DOHH2 (cell line): ENCODE data around the gene C22orf23.

Experiments used
- H3F3A ChIP-seq: fragments of 200-600 bp; sonication (generic), shearing (Covaris generic); 2 replicates; pipeline ENCODE4 v1.6.0; 2016; ENCODE audit warnings: antibody characterized with exemption, mild to moderate bottlenecking; ENCODE audit not compliant: control insufficient read depth, insufficient read depth
- H3K27ac ChIP-seq: fragments of 200-600 bp; sonication (generic); 2 replicates; pipeline ENCODE4 v1.5.1; 2014; ENCODE audit warnings: low read depth, mild to moderate bottlenecking, low read length, moderate library complexity
- H3K27me3 ChIP-seq: fragments of 200-600 bp; sonication (generic); 2 replicates; pipeline ENCODE4 v1.6.1; 2014; ENCODE audit warnings: mild to moderate bottlenecking, low read length, mixed read lengths; ENCODE audit not compliant: control insufficient read depth
- H3K36me3 ChIP-seq: fragments of 200-600 bp; sonication (generic); 2 replicates; pipeline ENCODE4 v1.6.1; 2014; ENCODE audit warnings: mild to moderate bottlenecking, low read length, moderate library complexity, mixed read lengths; ENCODE audit not compliant: control insufficient read depth
- H3K4me1 ChIP-seq: fragments of 200-600 bp; sonication (generic); 2 replicates; pipeline ENCODE4 v1.6.1; 2014; ENCODE audit warnings: mild to moderate bottlenecking, low read length, mixed read lengths; ENCODE audit not compliant: control insufficient read depth
- H3K4me2 ChIP-seq: fragments of 200-600 bp; sonication (generic); 2 replicates; pipeline ENCODE4 v1.6.0; 2014; ENCODE audit warnings: mild to moderate bottlenecking, low read length, moderate library complexity
- H3K4me3 ChIP-seq: fragments of 200-600 bp; sonication (generic); 2 replicates; pipeline ENCODE4 v1.5.1; 2014; ENCODE audit warnings: mild to moderate bottlenecking, low read length, mixed read lengths
- H3K79me2 ChIP-seq: fragments of 200-600 bp; sonication (generic); 2 replicates; pipeline ENCODE4 v1.6.1; 2014; ENCODE audit warnings: mild to moderate bottlenecking, low read length, mixed read lengths; ENCODE audit not compliant: control insufficient read depth
- H3K9me2 ChIP-seq: fragments of 200-600 bp; sonication (generic); replicated peaks from 2 replicates; pipeline ENCODE4 v1.6.1; 2014; ENCODE audit warnings: mild to moderate bottlenecking, low read length, mixed read lengths; ENCODE audit not compliant: control insufficient read depth
- H3K9me3 ChIP-seq: fragments of 200-600 bp; sonication (generic); 2 replicates; pipeline ENCODE4 v1.6.1; 2014; ENCODE audit warnings: antibody characterized with exemption, low read length, mixed read lengths; ENCODE audit not compliant: control insufficient read depth, insufficient read depth
- H4K20me1 ChIP-seq: fragments of 200-600 bp; sonication (generic); 2 replicates; pipeline ENCODE4 v1.6.0; 2014; ENCODE audit warnings: low read depth, mild to moderate bottlenecking, antibody characterized with exemption, low read length, moderate library complexity; ENCODE audit not compliant: control insufficient read depth, insufficient read depth
- CTCF ChIP-seq: fragments of 200-600 bp; sonication (generic); IDR thresholded peaks from one replicate; pipeline ENCODE4 v1.5.1; 2014; ENCODE audit warnings: antibody characterized with exemption, mild to moderate bottlenecking, low read depth, low read length; ENCODE audit not compliant: poor library complexity, severe bottlenecking
- EZH2phosphoT487 ChIP-seq: fragments of 200-600 bp; sonication (generic); IDR thresholded peaks from 2 replicates; pipeline ENCODE4 v1.6.1; 2017; ENCODE audit warnings: borderline replicate concordance, mild to moderate bottlenecking, antibody characterized with exemption, low read length, moderate library complexity, mixed read lengths

Gene C22orf23

GRCh38 chr22:37909766-37910165, 43.6 kb downstream of the C22orf23 start:
- Histone ChIP-seq H3K79me2 (no peaks in the 10 kb centered on the region), H3K27me3 (no peaks in the 10 kb centered on the region), H3F3A (peaks cover 3% of the 10 kb centered on the region; the same call in 1 of the 2 replicates), H3K4me2 (no peak overlapping the region), H3K9me3 (no peaks in the 10 kb centered on the region), H3K36me3 (no peaks in the 10 kb centered on the region), H3K4me1 (peaks cover 17% of the 10 kb centered on the region), H3K27ac (no peak overlapping the region), H4K20me1 (no peaks in the 10 kb centered on the region), H3K9me2 (no peaks in the 10 kb centered on the region), H3K4me3 (no peak overlapping the region)
- TF ChIP-seq EZH2phosphoT487 (no peak), CTCF (no peak)

GRCh38 chr22:37907036-37907954, 46.1 kb downstream of the C22orf23 start:
- Histone ChIP-seq H3K4me1 (peaks cover 17% of the 10 kb centered on the region), H3K9me2 (no peaks in the 10 kb centered on the region), H3F3A (peaks cover 5% of the 10 kb centered on the region; the same call in 1 of the 2 replicates), H3K4me2 (peak overlapping the region; percentile 74), H3K27me3 (no peaks in the 10 kb centered on the region), H3K27ac (no peak overlapping the region), H4K20me1 (no peaks in the 10 kb centered on the region), H3K36me3 (no peaks in the 10 kb centered on the region), H3K79me2 (no peaks in the 10 kb centered on the region), H3K4me3 (peak overlapping the region; percentile 74), H3K9me3 (no peaks in the 10 kb centered on the region)
- TF ChIP-seq EZH2phosphoT487: no peak
- TF ChIP-seq CTCF: no peak

DNA sequence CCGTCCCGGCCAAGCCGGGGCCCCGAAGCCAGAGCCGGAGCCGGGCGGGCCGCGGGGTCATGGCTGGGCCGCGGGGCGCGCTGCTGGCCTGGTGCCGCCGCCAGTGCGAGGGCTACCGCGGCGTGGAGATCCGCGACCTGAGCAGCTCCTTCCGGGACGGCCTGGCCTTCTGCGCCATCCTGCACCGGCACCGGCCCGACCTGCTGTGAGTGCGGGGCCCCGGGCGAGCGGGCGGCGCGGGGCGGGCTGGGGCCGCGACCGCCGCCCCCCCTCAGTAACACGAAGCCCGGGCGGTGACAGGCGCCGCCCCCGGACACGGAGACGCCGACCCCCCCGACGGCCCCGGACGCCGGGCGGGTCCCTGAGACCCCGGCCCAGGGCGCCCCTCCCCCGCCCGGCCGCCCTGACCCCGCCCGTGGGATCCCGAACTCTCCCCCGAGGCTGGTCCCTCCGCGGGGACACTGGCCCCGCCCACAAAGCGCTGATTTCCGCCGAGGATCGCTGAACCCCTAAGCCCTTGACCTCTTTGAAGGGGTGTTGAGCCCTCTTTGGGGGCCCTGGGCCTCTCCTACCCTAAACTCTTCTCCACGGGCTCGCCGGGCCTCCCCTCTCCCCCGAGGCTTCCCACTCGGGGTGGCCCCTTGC, 46.9 kb downstream of the C22orf23 start:
- Histone ChIP-seq H3K9me3 (no peaks in the 10 kb centered on the region), H3K27ac (no peak overlapping the region), H3K79me2 (no peaks in the 10 kb centered on the region), H3K4me2 (peak overlapping the region; percentile 74), H3K4me3 (peak overlapping the region; percentile 74), H3F3A (peaks cover 5% of the 10 kb centered on the region; the same call in 1 of the 2 replicates), H3K36me3 (no peaks in the 10 kb centered on the region), H3K4me1 (peaks cover 17% of the 10 kb centered on the region), H3K9me2 (no peaks in the 10 kb centered on the region), H4K20me1 (no peaks in the 10 kb centered on the region), H3K27me3 (no peaks in the 10 kb centered on the region)
- no peak for TF ChIP-seq CTCF
- no peak for TF ChIP-seq EZH2phosphoT487
